COLO668 (cell line): ENCODE results near the gene KAZN.

ENCODE experiments used
- DNase-seq: peaks from one replicate; lab custom pipeline; 2025; ENCODE audit not compliant: unreplicated experiment; lab: John Stamatoyannopoulos, UW

Gene KAZN

DNA sequence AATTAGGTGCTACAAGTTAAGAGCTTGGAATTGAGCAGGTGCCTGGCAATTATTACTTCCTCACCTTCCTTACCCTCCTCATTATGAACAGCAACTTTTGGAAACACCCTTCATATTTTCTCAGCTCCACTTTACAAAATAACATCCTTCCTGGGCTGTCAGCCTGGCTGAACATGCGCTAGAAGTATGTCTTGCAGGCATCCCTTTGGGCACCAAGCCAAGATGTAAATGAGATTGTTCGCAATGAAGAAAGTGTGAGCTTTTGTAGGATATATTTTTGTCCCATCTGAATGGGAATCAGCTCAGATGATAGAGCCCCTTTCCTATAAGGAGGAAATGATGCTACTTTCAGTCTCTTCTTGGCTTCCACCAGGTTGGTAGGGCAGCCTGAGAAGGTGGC, 245.9 kb downstream of the KAZN start:
- no peak for DNase-seq

DNA sequence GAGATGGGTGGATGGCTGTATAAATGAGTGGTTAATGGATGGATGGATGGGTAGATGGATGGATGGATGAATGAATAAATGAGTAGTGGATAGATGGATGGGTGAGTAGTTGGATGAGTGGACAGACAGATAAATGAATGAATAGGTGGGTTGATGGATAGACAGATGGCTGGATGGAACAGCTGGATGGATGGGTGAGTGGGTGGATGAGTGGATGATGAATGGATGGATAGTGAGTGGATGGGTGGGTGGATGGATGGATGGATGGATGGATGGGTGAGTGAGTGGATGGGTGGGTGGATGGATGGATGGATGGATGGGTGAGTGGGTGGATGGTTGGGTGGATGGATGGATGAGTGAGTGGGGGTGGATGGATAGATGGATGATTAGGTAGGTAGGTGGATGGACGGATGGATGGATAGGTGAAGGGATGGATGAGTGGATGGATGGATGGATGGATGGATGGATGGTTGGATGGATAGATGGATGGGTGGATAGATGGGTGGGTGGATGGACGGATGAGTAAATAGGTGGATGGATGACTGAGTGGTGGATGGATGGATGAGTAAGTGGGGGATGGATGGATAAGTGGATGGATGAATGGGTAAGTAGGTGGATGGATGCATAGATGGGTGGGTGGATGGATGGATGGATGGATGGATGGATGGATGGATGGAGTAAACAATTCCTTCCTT, 246.6 kb downstream of the KAZN start:
- DNase-seq, result no peak

DNA sequence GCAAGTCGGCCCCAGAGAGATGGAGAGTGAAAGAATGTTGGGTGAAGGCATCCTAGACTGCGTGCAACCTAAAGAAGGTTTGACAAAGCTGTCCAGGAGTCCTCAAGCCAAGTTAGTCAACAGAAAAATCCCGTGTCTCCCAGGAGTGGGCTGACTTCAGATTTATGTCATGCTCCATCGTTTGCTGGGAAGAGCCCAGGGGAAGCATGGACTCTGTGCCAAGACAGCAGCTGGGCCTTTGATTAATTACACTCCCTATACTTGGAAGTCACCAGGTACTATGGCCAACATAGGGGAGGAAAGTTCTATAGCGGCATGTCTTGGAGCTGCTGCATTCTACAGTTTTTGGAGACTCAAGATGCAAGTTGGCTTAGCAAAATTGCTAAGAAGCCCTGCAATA, 247.4 kb downstream of the KAZN start:
- no peak for DNase-seq

DNA sequence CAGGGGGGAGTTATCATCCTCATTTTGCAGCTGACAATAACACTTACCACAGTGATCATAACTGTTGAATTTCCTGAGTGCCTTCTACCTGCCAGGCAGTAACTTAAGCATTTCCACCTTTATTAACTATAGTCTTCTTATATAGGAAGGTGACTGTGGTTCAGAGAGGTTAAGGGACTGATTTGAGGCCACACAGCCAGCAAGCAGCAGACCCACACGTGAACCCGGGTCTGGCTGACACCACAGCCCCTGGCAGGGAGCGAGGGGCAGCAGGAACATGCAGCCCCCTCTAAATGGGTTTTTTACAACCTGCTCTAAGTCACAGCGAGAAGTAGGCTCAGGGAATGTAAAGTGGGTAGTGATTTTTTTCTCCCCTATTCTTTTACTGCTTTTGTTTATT, 248.2 kb downstream of the KAZN start:
- DNase-seq, result no peak

DNA sequence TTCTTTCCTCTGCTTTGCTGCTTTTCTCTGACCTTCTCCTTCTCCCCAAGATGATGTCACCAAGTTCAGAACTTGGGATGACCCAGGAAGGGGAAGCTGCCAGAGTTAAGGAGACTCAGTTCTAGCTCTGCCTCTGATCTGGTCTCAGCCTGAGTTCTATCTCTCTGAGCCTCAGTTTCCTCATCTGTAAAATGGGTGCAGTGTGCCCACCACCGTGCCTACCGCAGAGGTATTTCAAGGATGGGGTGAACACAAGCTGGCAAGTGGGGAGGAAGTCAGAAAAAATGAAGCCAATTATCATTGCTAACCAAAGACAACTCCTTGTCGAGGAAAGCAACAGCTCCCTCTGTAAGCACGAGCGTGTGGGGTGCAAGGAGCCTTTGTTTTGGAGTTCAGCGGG, 249.7 kb downstream of the KAZN start:
- no peak for DNase-seq

DNA sequence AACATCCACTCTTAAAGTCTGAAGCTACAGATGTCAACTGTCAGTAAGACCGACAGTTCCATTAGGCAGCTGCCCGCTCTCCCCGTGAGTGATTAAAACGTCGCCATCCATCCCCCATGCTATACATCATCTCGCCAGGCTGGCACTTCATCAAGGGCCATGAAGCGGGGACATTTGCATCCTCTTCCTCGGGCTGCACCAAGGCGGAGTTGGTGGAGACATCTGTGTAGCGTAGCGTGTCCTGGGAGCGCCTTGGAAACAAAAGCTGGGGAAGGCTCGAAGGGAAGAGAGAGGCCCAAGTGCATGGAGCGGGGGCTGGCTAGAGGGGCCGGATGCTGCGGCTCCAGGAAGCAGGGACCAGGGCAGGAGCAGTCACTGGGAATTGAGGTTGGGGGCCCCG, 250.1 kb downstream of the KAZN start:
- no peak for DNase-seq

DNA sequence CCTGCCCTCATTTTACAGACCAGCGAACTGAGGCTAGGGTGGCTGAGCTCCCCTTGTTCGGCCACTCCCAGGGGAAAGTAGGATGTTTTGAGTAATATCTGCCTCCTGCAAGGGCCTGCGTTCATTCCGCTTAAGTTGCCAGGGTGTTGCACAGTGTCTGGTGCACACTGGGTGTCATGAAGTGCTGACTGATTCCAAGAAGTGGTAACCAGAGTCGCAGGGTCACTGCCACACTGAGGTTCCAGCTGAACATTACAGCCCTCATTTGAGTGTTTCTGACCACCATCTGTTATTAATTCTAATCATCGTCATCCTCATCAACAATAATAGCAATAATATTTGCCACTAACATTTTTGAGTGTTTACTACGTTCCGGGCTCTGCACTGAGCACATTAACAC, 250.6 kb downstream of the KAZN start:
- no peak for DNase-seq

DNA sequence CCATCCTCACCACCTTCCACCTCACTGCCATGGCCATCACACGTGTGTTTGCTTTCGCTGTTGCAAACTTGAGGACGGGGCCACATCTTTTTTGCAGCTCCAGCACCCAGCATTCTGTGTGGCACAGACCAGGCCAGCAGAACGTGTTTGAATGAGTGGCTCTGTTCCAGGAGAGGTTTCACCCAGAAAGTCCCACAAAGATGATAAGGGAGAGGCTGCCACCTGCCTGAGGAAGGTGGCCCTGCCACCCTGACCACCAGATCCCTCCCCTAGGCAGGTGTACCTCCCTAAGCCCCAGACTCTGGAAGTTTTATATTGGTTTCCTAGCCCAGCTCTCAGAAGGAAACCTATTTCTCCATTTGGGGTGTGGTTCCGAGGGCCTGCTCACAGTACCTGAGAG, 252.1 kb downstream of the KAZN start:
- DNase-seq, result no peak

DNA sequence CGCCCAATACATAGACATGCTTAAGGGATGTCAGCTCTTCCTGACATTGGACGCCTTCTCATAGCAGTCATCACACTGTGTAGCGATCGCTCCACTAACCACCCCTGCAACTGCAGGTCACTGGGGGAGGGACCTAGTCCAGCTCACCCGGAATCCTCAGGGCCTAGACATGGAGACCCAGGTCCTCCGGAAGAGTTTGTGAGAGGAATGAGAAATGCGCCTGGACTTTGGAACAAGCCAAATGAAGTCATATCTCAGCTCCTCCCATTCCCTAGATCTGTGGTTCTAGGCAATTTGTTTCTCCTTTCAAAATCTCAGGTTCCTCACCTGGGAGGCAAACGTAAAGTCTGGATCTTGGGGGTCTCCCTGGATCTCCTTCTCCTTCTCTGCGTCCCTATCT, 253.3 kb downstream of the KAZN start:
- no peak for DNase-seq

DNA sequence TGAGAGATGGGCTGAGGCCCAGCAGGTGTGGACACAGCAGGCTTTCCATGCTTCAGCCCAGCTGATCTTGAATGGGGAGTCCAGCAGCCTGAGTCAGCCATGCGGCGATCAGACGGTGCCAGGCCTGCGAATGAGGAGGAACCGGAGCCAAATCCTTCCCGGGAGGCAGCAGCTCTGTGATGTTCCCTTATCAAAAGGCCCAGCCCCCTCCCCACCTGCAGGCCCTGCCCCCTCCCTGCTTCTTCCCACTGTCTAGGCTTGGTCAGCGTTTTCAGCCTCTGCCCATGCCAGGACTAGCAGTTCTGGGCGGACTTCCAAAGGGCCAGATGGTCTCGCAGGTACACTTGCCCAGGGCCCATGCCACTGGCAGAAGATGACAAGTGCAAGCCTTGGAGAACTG, 253.8 kb downstream of the KAZN start:
- DNase-seq, result no peak

DNA sequence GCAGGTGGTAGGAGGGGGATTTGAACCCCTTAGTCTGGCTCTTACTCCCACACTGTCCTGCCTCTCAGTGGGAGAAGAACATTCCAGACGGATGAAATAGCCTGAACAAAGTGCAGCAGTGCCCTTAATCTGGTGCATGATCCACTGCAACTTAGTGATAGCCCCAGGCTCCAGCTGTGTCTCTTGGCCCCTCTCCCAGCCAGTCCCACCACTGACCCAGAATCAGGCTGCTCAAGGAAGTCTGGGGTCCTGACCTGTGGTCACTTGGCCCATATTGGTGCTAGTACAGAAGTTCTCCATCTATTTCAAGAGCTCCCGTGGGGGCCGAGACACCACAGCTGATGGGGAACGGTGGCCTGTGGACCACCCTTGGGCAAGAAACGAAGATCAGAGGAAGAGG, 255.0 kb downstream of the KAZN start:
- no peak for DNase-seq

DNA sequence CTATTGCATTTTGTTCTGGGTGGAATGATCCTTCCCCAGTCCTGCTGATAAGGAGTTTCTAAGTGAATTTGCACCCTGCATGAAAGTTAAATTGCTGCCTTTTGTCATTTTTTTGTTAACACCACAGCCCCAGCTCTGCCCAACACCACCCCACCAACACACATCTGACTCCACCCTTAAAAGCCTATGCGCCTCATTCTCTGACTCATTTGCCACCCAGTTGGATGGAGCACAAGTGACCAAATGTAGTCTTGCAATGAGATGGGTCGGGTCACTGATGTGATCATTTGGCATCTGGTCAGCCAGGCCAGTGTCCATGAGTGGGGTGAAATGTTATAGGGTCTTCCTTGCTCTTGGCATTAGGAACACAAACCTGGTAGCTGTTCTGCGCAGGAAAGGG, 256.8 kb downstream of the KAZN start:
- DNase-seq, result no peak

DNA sequence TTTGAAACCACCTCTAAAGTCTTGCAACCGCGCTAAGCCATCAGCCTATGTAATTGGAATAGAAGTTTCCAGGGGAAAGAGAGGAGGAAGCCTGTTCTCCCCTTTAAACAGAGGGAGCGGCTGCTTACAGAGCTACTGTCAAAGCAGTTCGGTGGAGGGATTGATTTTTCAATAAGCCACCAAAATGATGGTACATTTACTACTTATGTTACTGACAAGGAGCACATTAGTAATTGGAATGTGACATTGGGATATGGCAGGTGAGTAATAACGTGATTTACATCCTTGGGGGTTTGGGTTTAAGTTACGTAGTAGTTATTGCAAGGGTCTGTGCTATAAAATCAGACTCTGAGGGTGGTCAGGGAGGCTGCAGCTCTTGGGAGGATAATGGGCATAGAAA, 257.3 kb downstream of the KAZN start:
- no peak for DNase-seq

DNA sequence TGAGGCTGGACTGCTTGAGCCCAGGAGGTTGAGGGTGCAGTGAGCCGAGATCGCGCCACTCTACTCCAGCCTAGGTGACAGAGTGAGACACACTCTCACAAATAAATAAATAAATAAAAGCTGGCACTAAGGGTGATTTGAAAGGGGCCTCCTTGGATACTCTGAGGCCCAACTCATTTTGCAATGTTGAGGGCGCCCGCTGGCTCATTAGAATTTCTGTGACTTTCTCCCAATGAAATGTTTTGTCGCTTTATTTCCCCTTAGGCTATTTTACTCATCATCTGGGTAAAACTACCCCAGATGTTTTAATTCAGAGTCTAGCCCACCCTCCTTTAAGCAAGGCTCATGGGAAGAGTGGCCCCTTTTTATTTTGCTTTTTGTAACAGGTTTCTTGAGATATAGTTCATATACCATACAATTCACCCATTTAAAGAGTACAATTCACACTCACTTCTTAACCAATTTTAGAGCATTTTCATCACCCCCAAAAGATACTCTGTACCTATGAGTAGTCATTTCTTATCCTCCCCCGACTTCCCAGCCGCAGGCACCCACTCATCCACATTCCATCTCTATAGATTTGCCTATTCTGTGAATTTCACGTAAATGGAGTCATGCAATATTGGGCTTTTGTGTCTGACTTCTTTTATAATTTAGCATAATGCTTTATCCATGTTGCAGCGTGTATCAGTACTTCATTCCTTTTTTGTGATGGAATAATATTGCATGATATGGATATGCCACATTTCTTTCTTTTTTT, 259.1 kb downstream of the KAZN start:
- no peak for DNase-seq

DNA sequence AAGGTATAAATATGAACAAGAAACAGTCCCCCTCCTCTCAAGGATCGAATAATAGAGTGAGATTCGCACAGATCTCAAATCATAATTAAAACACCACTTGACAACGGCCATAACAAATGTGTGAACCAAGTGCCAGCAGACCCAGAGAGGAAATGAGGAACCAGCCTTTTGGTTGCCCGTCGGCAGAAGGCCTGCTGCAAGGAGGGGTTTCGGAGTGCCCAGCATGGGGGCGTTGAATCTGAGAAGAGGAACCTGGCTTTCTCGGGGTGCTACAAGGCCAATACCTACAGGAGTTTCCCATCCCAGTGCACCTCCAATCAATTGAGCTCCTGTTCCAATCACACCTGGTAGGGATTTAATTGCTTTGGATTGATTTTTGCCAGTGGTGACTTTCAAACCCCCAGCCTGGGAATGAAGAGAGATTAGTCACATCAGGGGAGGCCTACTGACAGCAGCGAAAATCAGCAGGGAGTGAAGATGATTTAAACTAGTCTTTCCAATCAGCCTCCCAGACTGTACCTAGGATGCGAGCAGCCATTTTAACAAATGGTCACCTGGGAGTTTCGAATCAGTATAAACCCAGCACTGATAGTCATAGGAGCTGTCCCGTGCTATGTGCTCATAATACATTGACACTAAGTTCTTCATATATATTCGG, 263.8 kb downstream of the KAZN start:
- no peak for DNase-seq

DNA sequence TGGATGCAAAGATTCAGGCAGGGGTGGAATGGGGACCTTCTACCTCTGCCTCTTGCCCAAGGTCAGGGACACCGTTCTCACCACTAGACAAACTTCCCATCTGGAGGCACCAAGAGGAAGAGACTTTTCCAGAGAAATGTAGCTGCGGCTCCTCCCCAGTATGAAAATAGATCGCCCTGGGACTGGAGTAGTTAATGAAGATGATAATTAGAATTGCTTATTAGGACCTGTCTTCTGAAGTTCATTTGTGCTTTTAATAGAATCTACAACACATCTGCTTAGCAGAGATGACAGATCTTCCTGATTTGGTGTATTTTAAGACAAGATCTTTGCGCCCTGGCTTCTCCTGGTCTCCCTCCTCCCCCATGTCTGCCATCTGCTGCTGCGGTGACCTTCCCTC, 266.6 kb downstream of the KAZN start:
- no peak for DNase-seq

DNA sequence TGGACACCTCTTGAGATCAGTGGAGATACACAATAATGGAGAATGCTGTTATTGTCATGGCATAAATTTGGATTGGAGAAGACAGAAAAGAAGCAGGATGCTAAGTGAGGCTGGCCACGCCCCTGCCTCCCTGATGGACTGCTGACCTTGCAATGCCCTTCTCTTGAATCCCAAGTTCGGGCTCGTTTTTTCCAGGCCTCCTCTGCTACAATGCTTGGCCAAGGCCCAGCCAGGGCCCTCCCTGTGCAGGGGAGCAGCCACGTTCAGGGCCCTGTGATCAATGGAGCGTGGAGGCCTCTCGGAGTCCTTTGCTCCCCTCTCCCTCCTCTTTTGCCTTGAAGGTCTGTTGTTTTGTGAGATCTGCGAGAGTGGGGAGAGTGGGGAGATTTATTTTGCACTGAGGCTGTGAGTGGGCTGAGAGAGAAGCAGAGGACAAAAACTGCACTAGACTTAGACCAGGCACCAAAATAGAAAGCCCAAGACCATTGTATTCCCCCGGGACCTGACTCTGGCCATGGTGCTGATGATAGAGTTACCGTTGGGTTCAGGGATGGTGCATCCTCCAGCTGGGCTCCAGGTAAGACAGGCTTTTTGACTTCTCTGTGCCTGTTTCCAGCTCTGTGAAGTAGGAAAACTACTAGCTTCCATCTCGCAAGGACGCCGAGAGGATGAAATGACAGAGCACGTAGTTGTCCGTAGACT, 268.6 kb downstream of the KAZN start:
- no peak for DNase-seq

DNA sequence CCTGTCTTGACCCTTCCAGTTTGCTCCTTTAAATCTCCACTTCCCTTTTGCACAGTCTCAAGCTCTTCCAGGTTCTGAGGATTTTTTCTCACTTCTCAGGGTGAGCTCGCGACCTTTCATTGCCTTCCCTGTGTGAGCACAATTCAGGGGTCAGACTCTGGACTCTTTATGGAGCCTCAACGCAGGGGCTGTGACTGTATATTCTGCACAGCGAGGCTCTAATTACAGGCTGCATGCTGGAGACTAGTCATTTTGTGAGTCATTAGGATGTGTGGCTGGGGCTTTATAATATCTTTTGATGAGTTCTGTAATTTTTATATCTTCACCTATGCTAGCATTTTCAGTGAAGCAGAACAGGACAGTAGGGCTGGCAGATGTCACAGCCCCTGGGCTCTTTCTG, 270.7 kb downstream of the KAZN start:
- DNase-seq, result no peak

DNA sequence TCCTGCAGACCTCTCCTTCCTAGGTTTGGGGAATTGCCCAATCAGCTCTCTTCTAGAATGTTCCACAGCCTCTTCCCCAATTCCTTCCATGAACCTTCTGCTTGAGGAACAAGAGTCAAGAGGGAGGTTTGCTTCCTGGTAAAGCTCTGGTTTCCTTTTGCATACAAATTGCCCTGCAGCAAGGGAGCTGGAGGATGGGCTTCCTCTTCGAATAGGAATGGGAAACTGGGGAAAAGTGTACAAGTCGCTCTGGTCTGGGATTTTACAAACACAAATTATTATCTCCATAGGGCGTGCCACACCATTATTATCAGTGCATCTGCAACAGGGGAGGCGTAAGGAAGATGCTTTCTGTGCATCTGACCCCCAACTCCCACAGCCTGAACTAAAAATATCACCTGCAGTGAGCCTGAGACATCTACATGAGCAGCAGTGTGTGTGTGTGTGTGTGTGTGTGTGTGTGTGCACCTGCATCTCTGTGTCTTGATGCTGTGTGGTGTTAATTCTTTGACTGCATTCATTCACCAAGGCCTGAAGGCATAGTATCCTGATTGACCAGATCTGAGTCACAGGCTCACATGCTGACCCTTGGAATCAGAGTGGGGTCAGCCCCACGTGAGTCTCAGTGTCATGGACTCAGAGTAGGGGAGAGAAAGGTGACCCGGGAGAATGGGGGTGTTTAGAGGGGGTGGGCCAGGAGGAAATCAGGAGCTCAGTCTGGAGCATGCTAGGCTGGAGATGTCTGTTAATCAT, 272.9 kb downstream of the KAZN start:
- no peak for DNase-seq

DNA sequence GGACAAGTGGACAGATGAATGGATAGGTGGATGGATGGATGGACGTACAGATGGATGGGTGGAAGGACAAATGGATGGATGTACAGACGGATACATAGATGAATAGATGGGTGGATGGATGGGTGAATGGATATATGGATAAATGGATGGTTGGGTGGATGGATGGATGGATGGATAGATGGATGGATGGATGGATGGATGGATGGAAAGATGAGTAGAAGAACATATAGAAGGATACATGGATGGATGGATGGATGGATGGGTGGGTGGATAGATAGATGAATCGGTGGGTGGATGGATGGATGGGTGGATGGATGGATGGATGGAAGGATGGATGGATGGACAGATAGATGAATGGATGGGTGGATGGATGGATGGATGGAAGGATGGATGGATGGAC, 274.3 kb downstream of the KAZN start:
- no peak for DNase-seq

DNA sequence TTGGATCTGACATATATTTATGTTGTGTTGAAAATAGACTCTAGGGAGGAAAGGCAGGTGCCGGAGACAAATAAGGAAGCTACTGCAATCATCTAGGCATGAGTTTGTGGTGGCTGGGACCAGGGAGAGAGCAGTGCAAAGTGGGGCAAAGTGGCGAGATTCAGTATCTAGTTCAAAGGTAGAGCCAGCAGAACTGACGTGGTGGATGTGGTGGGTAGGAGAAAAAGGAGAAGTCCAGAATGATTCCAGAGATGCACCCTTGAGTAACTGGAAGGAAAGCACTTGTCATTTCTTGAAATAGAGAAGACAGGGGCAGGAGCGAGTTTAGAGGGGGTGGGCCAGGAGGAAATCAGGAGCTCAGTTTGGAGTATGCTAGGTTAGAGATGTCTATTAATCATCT, 275.2 kb downstream of the KAZN start:
- DNase-seq, result no peak
